HL-60 (cell line): Measurements from ENCODE around the gene FANCC.

ENCODE experiments used
- DNase-seq, 2 experiments: peaks; one replicate each; pipeline ENCODE4 v3.0.0-alpha.2; 2010 to 2020; ENCODE audit warnings: low read depth in 1 of 2, low spot score in 1 of 2
- H3K27ac ChIP-seq: fragments of 250-450 bp; sonication (Bioruptor Pico); replicated peaks from 2 replicates; pipeline ENCODE4 v1.5.1; 2020; ENCODE audit warnings: mild to moderate bottlenecking, moderate library complexity
- H3K27me3 ChIP-seq: fragments of 250-450 bp; sonication (Bioruptor Pico); 2 replicates; pipeline ENCODE4 v1.5.1; 2021; ENCODE audit warnings: mild to moderate bottlenecking, moderate library complexity; ENCODE audit not compliant: insufficient read depth, poor library complexity, severe bottlenecking
- H3K4me3 ChIP-seq: replicated peaks from 2 replicates; pipeline ENCODE4 v1.5.1; 2011; ENCODE audit warnings: mild to moderate bottlenecking, control low read depth, low read length; ENCODE audit not compliant: insufficient read depth
- CTCF ChIP-seq: IDR thresholded peaks from one replicate; pipeline ENCODE4 v1.5.1; 2011; ENCODE audit warnings: low read length, control low read depth, inconsistent platforms; ENCODE audit not compliant: insufficient read depth
- GABPA ChIP-seq: IDR thresholded peaks from 2 replicates; pipeline ENCODE4 v1.6.1; 2012; ENCODE audit warnings: low read depth
- POLR2AphosphoS5 ChIP-seq: IDR thresholded peaks from 2 replicates; pipeline ENCODE4 v1.6.1; 2012; ENCODE audit warnings: low read depth
- REST ChIP-seq: IDR thresholded peaks from 2 replicates; pipeline ENCODE4 v1.6.1; 2012; ENCODE audit warnings: low read depth; ENCODE audit not compliant: insufficient replicate concordance
- SPI1 ChIP-seq: IDR thresholded peaks from 2 replicates; pipeline ENCODE4 v1.6.1; 2012; ENCODE audit warnings: low read depth, mild to moderate bottlenecking, borderline replicate concordance

The FANCC gene

GRCh38 chr9:95071450-95071849 is 246.1 kb downstream of the FANCC start:
- Histone ChIP-seq H3K4me3 (no peak overlapping the region), H3K27ac (no peak overlapping the region), H3K27me3 (no peaks in the 10 kb centered on the region)
- TF ChIP-seq POLR2AphosphoS5 (no peak), GABPA (no peak), REST (no peak), SPI1 (no peak), CTCF (no peak)
- no peak for DNase-seq

- no peak for DNase-seq
- TF ChIP-seq REST (no peak), SPI1 (no peak), POLR2AphosphoS5 (no peak), CTCF (no peak), GABPA (no peak)
- Histone ChIP-seq H3K27me3 (no peaks in the 10 kb centered on the region), H3K4me3 (no peak overlapping the region), H3K27ac (no peak overlapping the region)
Measured at GRCh38 chr9:95070549-95071021, 246.9 kb downstream of the FANCC start.

GRCh38 chr9:95067897-95068296 is 249.6 kb downstream of the FANCC start:
- TF ChIP-seq GABPA, result no peak
- TF ChIP-seq REST, result no peak
- no peak for DNase-seq
- H3K27ac ChIP-seq, result no peak overlapping the region
- no peak overlapping the region for H3K4me3 ChIP-seq
- H3K27me3 ChIP-seq, result no peaks in the 10 kb centered on the region

GRCh38 chr9:95067057-95067456 is 250.5 kb downstream of the FANCC start:
- Histone ChIP-seq H3K4me3 (no peak overlapping the region), H3K27me3 (no peaks in the 10 kb centered on the region), H3K27ac (no peak overlapping the region)
- TF ChIP-seq CTCF (no peak), SPI1 (no peak), POLR2AphosphoS5 (no peak), GABPA (no peak), REST (no peak)
- DNase-seq, result no peak
